Measurements from ENCODE around the gene TSPAN13.

- TF ChIP-seq POLR2A (IDR thresholded peaks at IDR 0.05; ENCODE audit: control extremely low read depth in 1 of 2, low read depth in 2 of 2, low read length in 2 of 2) (no peak), CTCF (IDR thresholded peaks at IDR 0.05; ENCODE audit: control extremely low read depth in 1 of 3, insufficient read depth in 1 of 3, low read depth in 1 of 3, low read length in 3 of 3) (no peak), RFX5 (IDR thresholded peaks at IDR 0.05; ENCODE audit: borderline replicate concordance, low read depth, low read length) (no peak), RNF2 (IDR thresholded peaks at IDR 0.05; ENCODE audit: borderline replicate concordance, low read depth, low read length, missing control alignments, poor library complexity, severe bottlenecking) (no peak), ATF2 (IDR thresholded peaks at IDR 0.05; ENCODE audit: low read length) (no peak), POU5F1 (IDR thresholded peaks at IDR 0.05; ENCODE audit: low read depth, low read length) (no peak), JUND (IDR thresholded peaks at IDR 0.05; ENCODE audit: low read length) (no peak), SUZ12 (IDR thresholded peaks at IDR 0.05; ENCODE audit: low read length) (no peak)
Observed at GRCh38 chr7:16786257-16786656, 32.7 kb downstream of the TSPAN13 start.
